ENCODE results near the gene GALC.

DNA sequence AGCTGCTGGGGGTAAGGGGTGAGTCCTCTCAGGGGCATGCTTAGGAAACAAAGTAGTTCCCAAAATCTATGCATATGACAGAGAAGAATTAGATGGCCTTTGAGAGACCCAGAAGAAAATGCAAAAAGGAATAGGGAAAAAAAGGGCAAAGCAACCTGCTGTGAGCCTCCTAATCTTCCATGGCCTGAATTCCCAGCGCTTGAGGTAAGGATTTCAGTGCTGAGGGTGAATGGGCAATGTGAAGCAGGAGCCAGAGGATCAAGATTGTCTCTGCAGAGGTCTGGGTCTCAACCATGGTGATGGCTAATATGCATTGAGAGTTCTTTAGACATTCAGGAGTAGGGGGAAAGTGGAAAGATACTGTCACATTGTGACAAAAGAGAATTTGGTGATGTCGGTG is 43.4 kb upstream of the GALC start:
- TF ChIP-seq POLR2A (IDR thresholded peaks at IDR 0.05; ENCODE audit: low read length): no peak
- no peak for TF ChIP-seq GATA1 (IDR thresholded peaks at IDR 0.05; ENCODE audit: low read depth, low read length)
